ENCODE results near the gene KCNK1. TPM values are rescaled to one million over a fixed set of nuclear protein-coding genes. Genes with fewer than 3 reads are reported as not detected.

KCNK1 gene
- total and polyA plus RNA-seq, 4 experiments from 2014 or later, result not detected

- Histone ChIP-seq H3K9me3 (ENCODE audit: control insufficient read depth in 1 of 2, low read length in 2 of 2) (no peaks in the 10 kb centered on the region), H3K4me1 (ENCODE audit: insufficient read depth, low read length) (no peaks in the 10 kb centered on the region), H3K27me3 (ENCODE audit: insufficient read depth, low read length) (no peaks in the 10 kb centered on the region), H3K36me3 (ENCODE audit: insufficient read depth, low read length) (no peaks in the 10 kb centered on the region), H3K27ac (ENCODE audit: low read depth, low read length) (no peak overlapping the region), H3K4me3 (ENCODE audit: low read length in 2 of 2) (no peak overlapping the region)
- Mint-ChIP-seq H3K4me3 (no peak overlapping the region), H3K36me3 (no peaks in the 10 kb centered on the region), H3K27me3 (peaks cover 8 to 10% of the 10 kb centered on the region in 2 donors), H3K27ac (no peak overlapping the region), H3K4me1 (no peaks in the 10 kb centered on the region), H3K9me3 (peaks cover 0 to 1% (median 0%) of the 10 kb centered on the region in 8 donors)
- intact Hi-C loops (cut with micrococcal nuclease), result no loop called here
- ChIA-PET CTCF (ENCODE audit: partially characterized antibody) (no interaction called here), POLR2A (ENCODE audit: partially characterized antibody) (no interaction called here)
- no peak for DNase-seq
Observed at GRCh38 chr1:233689017-233689747, 75.3 kb downstream of the KCNK1 start.

DNA sequence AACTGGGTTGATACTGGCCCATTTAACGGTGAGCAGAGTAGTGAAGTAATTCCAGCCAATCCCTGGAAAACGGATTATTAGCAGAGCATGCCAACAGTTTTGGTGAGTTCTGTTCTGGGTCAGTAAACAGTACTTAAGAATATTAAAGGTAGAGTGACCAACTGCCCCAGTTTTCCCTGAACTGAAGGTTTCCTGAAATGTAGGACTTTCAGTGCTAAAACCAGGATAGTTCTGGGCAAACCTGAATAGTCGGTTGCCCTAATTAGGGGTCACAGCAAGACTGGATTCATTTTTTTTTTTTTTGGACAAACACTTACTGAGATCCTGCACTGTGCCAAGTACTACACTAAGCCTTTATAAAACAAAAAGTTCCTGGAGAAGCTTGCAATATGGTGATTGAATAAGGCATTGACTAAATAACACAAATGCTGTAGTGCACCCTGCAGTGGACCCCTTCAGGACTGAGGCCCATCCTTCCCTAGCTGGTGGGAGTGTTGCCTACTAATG lies 75.9 kb downstream of the KCNK1 start:
- no peak for DNase-seq
- ChIA-PET CTCF (ENCODE audit: partially characterized antibody) (no interaction called here), POLR2A (ENCODE audit: partially characterized antibody) (no interaction called here)
- Histone ChIP-seq H3K4me3 (ENCODE audit: low read length in 2 of 2) (no peak overlapping the region), H3K27me3 (ENCODE audit: insufficient read depth, low read length) (no peaks in the 10 kb centered on the region), H3K9me3 (ENCODE audit: control insufficient read depth in 1 of 2, low read length in 2 of 2) (no peaks in the 10 kb centered on the region), H3K4me1 (ENCODE audit: insufficient read depth, low read length) (no peaks in the 10 kb centered on the region), H3K27ac (ENCODE audit: low read depth, low read length) (no peak overlapping the region), H3K36me3 (ENCODE audit: insufficient read depth, low read length) (no peaks in the 10 kb centered on the region)
- Mint-ChIP-seq H3K27ac (no peak overlapping the region), H3K4me1 (no peaks in the 10 kb centered on the region), H3K4me3 (no peak overlapping the region), H3K36me3 (no peaks in the 10 kb centered on the region), H3K9me3 (peaks cover 0 to 1% (median 0%) of the 10 kb centered on the region in 8 donors), H3K27me3 (peaks cover 8 to 10% of the 10 kb centered on the region in 2 donors)
- intact Hi-C loops (cut with micrococcal nuclease), result no loop called here

GRCh38 chr1:233695901-233696300 lies 82.0 kb downstream of the KCNK1 start:
- DNase-seq, result no peak
- no peaks in the 10 kb centered on the region for H3K4me1 ChIP-seq (ENCODE audit: insufficient read depth, low read length)
- Mint-ChIP-seq H3K27ac (no peak overlapping the region), H3K4me3 (no peak overlapping the region), H3K9me3 (peaks cover 0 to 4% (median 2%) of the 10 kb centered on the region in 8 donors), H3K4me1 (no peaks in the 10 kb centered on the region), H3K36me3 (no peaks in the 10 kb centered on the region), H3K27me3 (peaks cover 12 to 15% of the 10 kb centered on the region in 2 donors)
- H3K27me3 ChIP-seq (ENCODE audit: insufficient read depth, low read length), result peaks cover 5% of the 10 kb centered on the region
- ChIA-PET CTCF (ENCODE audit: partially characterized antibody) (no interaction called here), POLR2A (ENCODE audit: partially characterized antibody) (no interaction called here)
- H3K27ac ChIP-seq (ENCODE audit: low read depth, low read length), result no peak overlapping the region
- no peaks in the 10 kb centered on the region for H3K36me3 ChIP-seq (ENCODE audit: insufficient read depth, low read length)
- H3K4me3 ChIP-seq (ENCODE audit: low read length in 2 of 2), result no peak overlapping the region
- intact Hi-C loops (cut with micrococcal nuclease), result no loop called here
- no peaks in the 10 kb centered on the region for H3K9me3 ChIP-seq (ENCODE audit: control insufficient read depth in 1 of 2, low read length in 2 of 2)

GRCh38 chr1:233700338-233700737 lies 86.4 kb downstream of the KCNK1 start:
- CTCF ChIA-PET (ENCODE audit: partially characterized antibody), result no interaction called here
- H3K27ac ChIP-seq (ENCODE audit: low read depth, low read length), result no peak overlapping the region
- H3K4me1 Mint-ChIP-seq, result no peaks in the 10 kb centered on the region
- POLR2A ChIA-PET (ENCODE audit: partially characterized antibody), result no interaction called here
- DNase-seq, result no peak
- no peaks in the 10 kb centered on the region for H3K36me3 Mint-ChIP-seq
- peaks cover 10 to 19% of the 10 kb centered on the region in 2 donors for H3K27me3 Mint-ChIP-seq
- peaks cover 5% of the 10 kb centered on the region for H3K27me3 ChIP-seq (ENCODE audit: insufficient read depth, low read length)
- no peak overlapping the region for H3K4me3 Mint-ChIP-seq
- H3K27ac Mint-ChIP-seq, result no peak overlapping the region
- peaks cover 0 to 4% (median 2%) of the 10 kb centered on the region in 8 donors for H3K9me3 Mint-ChIP-seq
- H3K9me3 ChIP-seq (ENCODE audit: control insufficient read depth in 1 of 2, low read length in 2 of 2), result no peaks in the 10 kb centered on the region
- no peaks in the 10 kb centered on the region for H3K36me3 ChIP-seq (ENCODE audit: insufficient read depth, low read length)
- no peaks in the 10 kb centered on the region for H3K4me1 ChIP-seq (ENCODE audit: insufficient read depth, low read length)
- intact Hi-C loops (cut with micrococcal nuclease), result no loop called here
- H3K4me3 ChIP-seq (ENCODE audit: low read length in 2 of 2), result no peak overlapping the region

DNA sequence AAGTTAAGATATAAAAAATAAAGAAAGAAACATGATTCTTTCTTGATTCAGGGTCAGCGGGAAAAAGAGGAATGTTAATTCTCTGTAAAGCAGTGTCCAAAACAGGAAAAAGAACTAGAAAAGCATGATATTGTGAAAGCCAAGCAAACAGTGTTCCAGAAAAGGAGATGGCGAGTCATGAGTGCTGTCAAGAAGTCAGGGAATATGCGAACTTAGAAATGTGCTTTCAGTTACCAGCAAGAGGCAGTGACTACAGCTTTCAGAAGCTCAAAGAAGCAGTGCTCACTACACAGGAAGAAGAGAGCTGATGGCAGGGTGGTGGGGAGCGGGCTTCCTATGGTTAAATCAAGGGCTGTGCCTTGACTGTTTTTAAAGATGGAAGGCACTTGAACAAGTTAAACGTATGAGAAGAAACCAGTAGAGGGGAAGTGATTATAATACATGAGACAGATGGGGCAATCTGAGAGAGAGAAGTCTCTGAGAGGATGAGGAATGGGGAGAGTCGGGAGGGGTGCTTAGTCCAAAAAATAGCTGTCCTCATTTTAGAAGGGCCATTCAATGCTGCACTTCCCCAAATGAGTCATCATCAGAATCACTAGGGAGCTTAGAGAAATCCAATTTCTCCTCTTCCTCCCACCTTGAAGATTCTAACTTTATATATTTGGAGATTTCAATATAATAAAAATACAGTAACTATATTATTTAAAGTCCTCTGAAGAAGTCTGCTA lies 90.4 kb downstream of the KCNK1 start:
- Mint-ChIP-seq H3K4me1 (no peaks in the 10 kb centered on the region), H3K27ac (no peak overlapping the region), H3K36me3 (no peaks in the 10 kb centered on the region), H3K9me3 (peaks cover 0 to 5% (median 0%) of the 10 kb centered on the region in 8 donors), H3K27me3 (peaks cover 6 to 8% of the 10 kb centered on the region in 2 donors), H3K4me3 (no peak overlapping the region)
- no peak for DNase-seq
- H3K27me3 ChIP-seq (ENCODE audit: insufficient read depth, low read length), result peaks cover 5% of the 10 kb centered on the region
- H3K27ac ChIP-seq (ENCODE audit: low read depth, low read length), result no peak overlapping the region
- H3K9me3 ChIP-seq (ENCODE audit: control insufficient read depth in 1 of 2, low read length in 2 of 2), result no peaks in the 10 kb centered on the region
- ChIA-PET POLR2A (ENCODE audit: partially characterized antibody) (no interaction called here), CTCF (ENCODE audit: partially characterized antibody) (no interaction called here)
- intact Hi-C loops (cut with micrococcal nuclease), result no loop called here
- no peaks in the 10 kb centered on the region for H3K36me3 ChIP-seq (ENCODE audit: insufficient read depth, low read length)
- H3K4me1 ChIP-seq (ENCODE audit: insufficient read depth, low read length), result no peaks in the 10 kb centered on the region
- H3K4me3 ChIP-seq (ENCODE audit: low read length in 2 of 2), result no peak overlapping the region

GRCh38 chr1:233704898-233705723 lies 91.2 kb downstream of the KCNK1 start:
- H3K36me3 Mint-ChIP-seq, result no peaks in the 10 kb centered on the region
- Histone ChIP-seq H3K9me3 (ENCODE audit: control insufficient read depth in 1 of 2, low read length in 2 of 2) (no peaks in the 10 kb centered on the region), H3K36me3 (ENCODE audit: insufficient read depth, low read length) (no peaks in the 10 kb centered on the region), H3K27me3 (ENCODE audit: insufficient read depth, low read length) (peaks cover 5% of the 10 kb centered on the region), H3K27ac (ENCODE audit: low read depth, low read length) (no peak overlapping the region), H3K4me1 (ENCODE audit: insufficient read depth, low read length) (no peaks in the 10 kb centered on the region), H3K4me3 (ENCODE audit: low read length in 2 of 2) (no peak overlapping the region)
- no peaks in the 10 kb centered on the region for H3K4me1 Mint-ChIP-seq
- H3K4me3 Mint-ChIP-seq, result no peak overlapping the region
- no peak for DNase-seq
- intact Hi-C loops (cut with micrococcal nuclease), result no loop called here
- CTCF ChIA-PET (ENCODE audit: partially characterized antibody), result no interaction called here
- peaks cover 5 to 6% of the 10 kb centered on the region in 2 donors for H3K27me3 Mint-ChIP-seq
- peaks cover 0 to 5% (median 0%) of the 10 kb centered on the region in 8 donors for H3K9me3 Mint-ChIP-seq
- POLR2A ChIA-PET (ENCODE audit: partially characterized antibody), result no interaction called here
- no peak overlapping the region for H3K27ac Mint-ChIP-seq

Data from CD4-positive, alpha-beta memory T cell (primary cell).